ENCODE measurements around the gene SCMH1. TPM values are rescaled to one million over a fixed set of nuclear protein-coding genes. Genes with fewer than 3 reads are reported as not detected.

SCMH1 gene
- total and polyA plus RNA-seq, 11 donors = 36.0 to 56.2 (median 43.0) TPM

- ATAC-seq (no peak), DNase-seq (no peak)
- Histone ChIP-seq H3K27me3 (no peaks in the 10 kb centered on the region), H3K9me3 (no peaks in the 10 kb centered on the region), H3K4me1 (peaks cover 0 to 30% (median 26%) of the 10 kb centered on the region in 12 donors), H3K4me3 (no peak overlapping the region), H3K27ac (no peak overlapping the region), H3K36me3 (peaks cover 0 to 69% (median 32%) of the 10 kb centered on the region in 9 donors)
- 92 to 95% (median 93%) methylated on average over 3 of the region's 3 CpGs for WGBS, 4 donors
- intact Hi-C loops (cut with DNase I) = loop anchor here in 3 of 10 donors (10.0 kb wide), 4 partner anchors 63 to 203 kb away; partner anchors contain the start of gene SCMH1 (in 1 of the 3)
- TF ChIP-seq, protein P1, sequence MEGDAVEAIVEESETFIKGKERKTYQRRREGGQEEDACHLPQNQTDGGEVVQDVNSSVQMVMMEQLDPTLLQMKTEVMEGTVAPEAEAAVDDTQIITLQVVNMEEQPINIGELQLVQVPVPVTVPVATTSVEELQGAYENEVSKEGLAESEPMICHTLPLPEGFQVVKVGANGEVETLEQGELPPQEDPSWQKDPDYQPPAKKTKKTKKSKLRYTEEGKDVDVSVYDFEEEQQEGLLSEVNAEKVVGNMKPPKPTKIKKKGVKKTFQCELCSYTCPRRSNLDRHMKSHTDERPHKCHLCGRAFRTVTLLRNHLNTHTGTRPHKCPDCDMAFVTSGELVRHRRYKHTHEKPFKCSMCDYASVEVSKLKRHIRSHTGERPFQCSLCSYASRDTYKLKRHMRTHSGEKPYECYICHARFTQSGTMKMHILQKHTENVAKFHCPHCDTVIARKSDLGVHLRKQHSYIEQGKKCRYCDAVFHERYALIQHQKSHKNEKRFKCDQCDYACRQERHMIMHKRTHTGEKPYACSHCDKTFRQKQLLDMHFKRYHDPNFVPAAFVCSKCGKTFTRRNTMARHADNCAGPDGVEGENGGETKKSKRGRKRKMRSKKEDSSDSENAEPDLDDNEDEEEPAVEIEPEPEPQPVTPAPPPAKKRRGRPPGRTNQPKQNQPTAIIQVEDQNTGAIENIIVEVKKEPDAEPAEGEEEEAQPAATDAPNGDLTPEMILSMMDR (IDR thresholded peaks at IDR 0.05) = no peak
- no peak for TF ChIP-seq POLR2A (IDR thresholded peaks at IDR 0.05)
These were observed 200.4 kb downstream of the SCMH1 start for GRCh38 chr1:41041614-41042270.

DNA sequence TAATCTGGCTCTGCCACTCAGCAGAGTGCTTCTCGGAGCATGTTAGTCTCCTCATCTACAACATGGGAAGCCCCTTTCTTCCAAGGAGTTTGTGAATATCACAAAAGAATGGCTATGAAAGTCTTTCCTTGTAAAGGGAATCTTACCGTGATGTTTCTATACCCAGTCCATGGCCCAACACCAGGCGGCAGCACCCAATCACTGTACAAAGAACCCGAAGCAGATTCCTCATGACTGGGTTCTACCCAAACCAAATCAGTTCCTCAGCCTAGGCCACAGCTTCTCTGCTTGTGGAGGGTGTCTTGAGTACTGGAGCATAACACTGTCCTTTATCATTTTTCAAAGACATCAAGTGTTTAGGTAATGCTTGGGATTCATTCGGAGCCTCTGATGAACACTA, 204.0 kb downstream of the SCMH1 start:
- TF ChIP-seq POLR2A (IDR thresholded peaks at IDR 0.05) = no peak
- TF ChIP-seq, protein P1 (IDR thresholded peaks at IDR 0.05) = peak in 3 of 12 donors; percentile 14 to 25 (median 14)
- H3K9me3 ChIP-seq = no peaks in the 10 kb centered on the region
- no peak overlapping the region for H3K27ac ChIP-seq
- no peak overlapping the region for H3K4me3 ChIP-seq
- peaks cover 0 to 5% (median 0%) of the 10 kb centered on the region in 12 donors for H3K4me1 ChIP-seq
- peaks cover 0 to 89% (median 52%) of the 10 kb centered on the region in 9 donors for H3K36me3 ChIP-seq
- WGBS, 4 donors = 91 to 96% (median 95%) methylated on average over 5 of the region's 5 CpGs
- no peak for DNase-seq
- no peaks in the 10 kb centered on the region for H3K27me3 ChIP-seq
- ATAC-seq = no peak
- intact Hi-C loops (cut with DNase I) = no loop called here

DNA sequence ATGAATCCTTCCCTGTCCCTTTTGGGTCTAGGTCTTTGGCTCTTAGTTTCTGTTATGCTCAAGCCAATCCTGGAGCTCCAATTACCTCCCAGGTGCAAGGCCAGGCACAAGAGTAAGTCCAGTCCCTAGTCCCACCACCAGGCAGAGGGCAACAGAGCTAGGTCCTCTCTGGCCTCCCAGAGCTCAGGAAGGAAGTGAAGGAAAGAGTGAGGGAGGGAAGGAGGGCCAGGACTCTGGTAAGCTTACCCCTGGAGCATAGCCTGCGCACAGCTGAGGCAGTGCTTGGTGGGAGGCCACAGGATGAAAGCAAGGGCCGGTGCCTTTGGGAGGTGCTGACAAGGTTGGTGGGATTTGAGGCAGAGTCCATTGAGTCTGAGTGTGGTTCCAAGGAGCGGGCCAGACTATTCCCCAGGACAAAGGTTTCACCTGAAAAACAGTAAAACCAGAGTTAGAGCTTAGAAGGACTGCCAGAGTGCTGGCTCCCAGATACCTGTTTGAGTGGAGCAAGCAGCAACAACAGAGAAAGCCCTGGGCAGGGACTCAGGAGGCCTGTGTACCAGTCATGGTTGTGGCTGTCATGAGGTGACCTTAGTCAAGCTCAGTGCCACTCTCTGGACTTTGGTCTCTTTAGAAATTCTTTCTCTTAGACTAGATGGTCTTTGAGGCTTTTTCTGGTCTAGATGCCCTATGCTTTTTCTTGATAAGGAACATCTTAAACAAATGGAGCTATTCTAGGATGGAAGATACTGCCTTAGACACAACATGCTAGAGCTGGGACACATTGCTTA, 204.8 kb downstream of the SCMH1 start:
- Histone ChIP-seq H3K36me3 (peaks cover 0 to 92% (median 54%) of the 10 kb centered on the region in 9 donors), H3K27me3 (no peaks in the 10 kb centered on the region), H3K9me3 (no peaks in the 10 kb centered on the region), H3K4me3 (no peak overlapping the region), H3K4me1 (peaks cover 0 to 5% (median 0%) of the 10 kb centered on the region in 12 donors), H3K27ac (no peak overlapping the region)
- DNase-seq (no peak), ATAC-seq (no peak)
- intact Hi-C loops (cut with DNase I) = no loop called here
- 96 to 100% (median 98%) methylated on average over 3 of the region's 3 CpGs for WGBS, 4 donors
- TF ChIP-seq, protein P1 (IDR thresholded peaks at IDR 0.05) = no peak
- no peak for TF ChIP-seq POLR2A (IDR thresholded peaks at IDR 0.05)

DNA sequence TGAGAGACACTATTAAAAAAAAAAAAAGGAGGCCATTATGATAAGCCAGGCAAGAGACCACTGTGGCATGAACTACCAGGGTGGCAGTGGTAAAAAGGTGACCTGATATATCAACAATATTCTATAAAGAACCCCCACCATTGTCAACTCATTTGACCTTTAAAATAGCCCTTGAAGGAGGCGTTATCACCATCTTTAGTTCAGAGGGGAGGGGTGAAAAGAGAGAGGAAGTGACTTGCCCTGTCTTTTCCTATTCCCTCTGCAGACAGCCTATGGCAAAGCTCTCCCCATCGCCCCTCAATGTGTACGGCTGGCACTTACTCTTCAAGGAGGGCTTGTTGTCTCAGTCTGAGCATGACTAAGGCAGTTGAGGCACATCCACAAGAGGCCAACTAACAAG, 208.8 kb downstream of the SCMH1 start:
- H3K27me3 ChIP-seq = no peaks in the 10 kb centered on the region
- no peaks in the 10 kb centered on the region for H3K9me3 ChIP-seq
- H3K4me3 ChIP-seq = no peak overlapping the region
- WGBS, 4 donors = 92 to 100% (median 94%) methylated on average over 2 to 3 of the region's 3 CpGs
- H3K4me1 ChIP-seq = no peaks in the 10 kb centered on the region
- no peak for TF ChIP-seq POLR2A (IDR thresholded peaks at IDR 0.05)
- TF ChIP-seq, protein P1 (IDR thresholded peaks at IDR 0.05) = no peak
- ATAC-seq (no peak), DNase-seq (no peak)
- no peak overlapping the region for H3K27ac ChIP-seq
- peaks cover 0 to 99% (median 78%) of the 10 kb centered on the region in 9 donors for H3K36me3 ChIP-seq
- intact Hi-C loops (cut with DNase I) = no loop called here
